GM12801 (cell line): ENCODE results near the gene PCLO.

ENCODE experiments used
- CTCF ChIP-seq: IDR thresholded peaks from one replicate; pipeline ENCODE4 v1.5.1; 2011; ENCODE audit warnings: control low read depth; ENCODE audit not compliant: insufficient read length; ENCODE audit errors: extremely low read depth

PCLO gene

GRCh38 chr7:83178066-83178465, 15.4 kb upstream of the PCLO start:
- TF ChIP-seq CTCF: no peak

- no peak for TF ChIP-seq CTCF
These were observed 11.0 kb upstream of the PCLO start for GRCh38 chr7:83173664-83174063.

- TF ChIP-seq CTCF: no peak
These were observed 4.1 kb upstream of the PCLO start for GRCh38 chr7:83166781-83167180.

GRCh38 chr7:83161899-83162401, 734 bp downstream of the PCLO start:
- no peak for TF ChIP-seq CTCF

GRCh38 chr7:83161186-83161585, 1.5 kb downstream of the PCLO start:
- TF ChIP-seq CTCF: no peak

GRCh38 chr7:83159731-83160130, 3.0 kb downstream of the PCLO start:
- TF ChIP-seq CTCF: no peak

GRCh38 chr7:83156006-83156405, 6.7 kb downstream of the PCLO start:
- TF ChIP-seq CTCF: no peak

- TF ChIP-seq CTCF: no peak
These were observed 7.3 kb downstream of the PCLO start for GRCh38 chr7:83155407-83155806.
